H9 (cell line): ENCODE measurements around the gene OSGIN1. TPM values are rescaled to one million over a fixed set of nuclear protein-coding genes. Genes with fewer than 3 reads are reported as not detected.

ENCODE experiments used
- DNase-seq: peaks from one replicate; pipeline ENCODE4 v3.0.0-alpha.2; 2017
- H2AFZ ChIP-seq: one replicate; pipeline ENCODE4 v1.6.1; 2013; ENCODE audit warnings: mild to moderate bottlenecking, low read length, control low read depth, moderate library complexity
- H2AK5ac ChIP-seq: 2 replicates; pipeline ENCODE4 v1.6.1; 2013; ENCODE audit warnings: low read length, control low read depth, mixed read lengths; ENCODE audit not compliant: insufficient read length
- H2BK120ac ChIP-seq: one replicate; pipeline ENCODE4 v1.6.1; 2013; ENCODE audit warnings: low read depth, mild to moderate bottlenecking, low read length, control low read depth, inconsistent platforms; ENCODE audit not compliant: poor library complexity, severe bottlenecking
- H2BK12ac ChIP-seq: 2 replicates; pipeline ENCODE4 v1.6.1; 2013; ENCODE audit warnings: low read length, control low read depth, mixed read lengths, low read depth; ENCODE audit not compliant: insufficient read length
- H2BK15ac ChIP-seq: 2 replicates; pipeline ENCODE4 v1.6.1; 2013; ENCODE audit warnings: low read depth, low read length, control low read depth
- H2BK20ac ChIP-seq: one replicate; pipeline ENCODE4 v1.6.1; 2013; ENCODE audit warnings: low read depth, mild to moderate bottlenecking, low read length, control low read depth, inconsistent platforms; ENCODE audit not compliant: poor library complexity, severe bottlenecking
- H2BK5ac ChIP-seq: 2 replicates; pipeline ENCODE4 v1.6.1; 2013; ENCODE audit warnings: low read length, control low read depth, mixed read lengths; ENCODE audit not compliant: insufficient read length
- H3K14ac ChIP-seq: 2 replicates; pipeline ENCODE4 v1.6.1; 2013; ENCODE audit warnings: low read length, control low read depth; ENCODE audit not compliant: insufficient read depth
- H3K18ac ChIP-seq: 2 replicates; pipeline ENCODE4 v1.6.1; 2013; ENCODE audit warnings: low read depth, mild to moderate bottlenecking, mixed read lengths, low read length, control low read depth; ENCODE audit not compliant: insufficient read length
- H3K23ac ChIP-seq: 2 replicates; pipeline ENCODE4 v1.6.1; 2013; ENCODE audit warnings: low read length, control low read depth, mixed read lengths, low read depth; ENCODE audit not compliant: insufficient read length
- H3K23me2 ChIP-seq: 2 replicates; pipeline ENCODE4 v1.6.1; 2013; ENCODE audit warnings: low read depth, mild to moderate bottlenecking, mixed read lengths, low read length, control low read depth; ENCODE audit not compliant: insufficient read length, poor library complexity, severe bottlenecking
- H3K27ac ChIP-seq: 2 replicates; pipeline ENCODE4 v1.5.1; 2013; ENCODE audit warnings: low read length, control low read depth, mixed read lengths, low read depth; ENCODE audit not compliant: insufficient read length
- H3K27me3 ChIP-seq: 2 replicates; pipeline ENCODE4 v1.6.1; 2013; ENCODE audit warnings: low read length, control low read depth, inconsistent platforms; ENCODE audit not compliant: insufficient read depth
- H3K4ac ChIP-seq: 2 replicates; pipeline ENCODE4 v1.6.1; 2013; ENCODE audit warnings: low read depth, mild to moderate bottlenecking, control low read depth, inconsistent platforms, low read length, moderate library complexity
- H3K4me1 ChIP-seq: 2 replicates; pipeline ENCODE4 v1.6.1; 2013; ENCODE audit warnings: low read length, control low read depth, inconsistent platforms; ENCODE audit not compliant: insufficient read depth
- H3K4me2 ChIP-seq: 2 replicates; pipeline ENCODE4 v1.6.1; 2013; ENCODE audit warnings: low read length, control low read depth, mixed read lengths; ENCODE audit not compliant: insufficient read length, insufficient read depth
- H3K56ac ChIP-seq: 2 replicates; pipeline ENCODE4 v1.6.1; 2013; ENCODE audit warnings: low read depth, mild to moderate bottlenecking, mixed read lengths, low read length, control low read depth; ENCODE audit not compliant: insufficient read length
- H3K79me1 ChIP-seq: 2 replicates; pipeline ENCODE4 v1.6.1; 2013; ENCODE audit warnings: low read depth, mild to moderate bottlenecking, moderate library complexity, low read length, control low read depth, inconsistent platforms; ENCODE audit not compliant: insufficient read depth, poor library complexity, severe bottlenecking
- H3K79me2 ChIP-seq: 2 replicates; pipeline ENCODE4 v1.6.1; 2013; ENCODE audit warnings: low read length, control low read depth, inconsistent platforms; ENCODE audit not compliant: insufficient read depth
- H3K9ac ChIP-seq: 2 replicates; pipeline ENCODE4 v1.6.1; 2013; ENCODE audit warnings: low read length, control low read depth, mixed read lengths; ENCODE audit not compliant: insufficient read length; ENCODE audit errors: extremely low read depth
- H3K9me3 ChIP-seq: one replicate; pipeline ENCODE4 v1.6.1; 2013; ENCODE audit warnings: low read depth, low read length, inconsistent platforms; ENCODE audit not compliant: control insufficient read depth
- H3T11ph ChIP-seq: one replicate; pipeline ENCODE4 v1.6.1; 2013; ENCODE audit warnings: mild to moderate bottlenecking, low read length, control low read depth, inconsistent platforms
- H4K20me1 ChIP-seq: one replicate; pipeline ENCODE4 v1.6.1; 2013; ENCODE audit not compliant: control insufficient read depth, insufficient read length, insufficient read depth
- H4K5ac ChIP-seq: 2 replicates; pipeline ENCODE4 v1.6.1; 2013; ENCODE audit warnings: low read depth, mild to moderate bottlenecking, mixed read lengths, low read length, control low read depth; ENCODE audit not compliant: insufficient read length
- H4K8ac ChIP-seq: replicated peaks from 2 replicates; pipeline ENCODE4 v1.6.1; 2013; ENCODE audit warnings: low read length, control low read depth, mixed read lengths, low read depth; ENCODE audit not compliant: insufficient read length
- H4K91ac ChIP-seq: 2 replicates; pipeline ENCODE4 v1.6.1; 2013; ENCODE audit warnings: low read depth, mild to moderate bottlenecking, moderate library complexity, mixed read lengths, low read length, control low read depth; ENCODE audit not compliant: insufficient read length
- H3K27ac Mint-ChIP-seq, 3 experiments: 2 replicates in 2 of 3; 3 replicates in 1 of 3; pipeline ENCODE4 v1.8.0; 2020 to 2021; ENCODE audit warnings: mixed read lengths in 3 of 3, mild to moderate bottlenecking in 1 of 3, moderate library complexity in 1 of 3
- H3K27me3 Mint-ChIP-seq: 2 replicates; pipeline ENCODE4 v1.8.0; 2021; ENCODE audit warnings: low read depth, mild to moderate bottlenecking, moderate library complexity, mixed read lengths
- H3K36me3 Mint-ChIP-seq, 3 experiments: 2 replicates in 2 of 3; 3 replicates in 1 of 3; pipeline ENCODE4 v1.8.0; 2020 to 2021; ENCODE audit warnings: low read depth in 3 of 3, mixed read lengths in 3 of 3; ENCODE audit not compliant: insufficient read depth in 1 of 3
- H3K4me1 Mint-ChIP-seq, 2 experiments: 2 replicates each; pipeline ENCODE4 v1.8.0; 2020; ENCODE audit warnings: mixed read lengths in 2 of 2
- H3K4me3 Mint-ChIP-seq, 2 experiments: 2 replicates in 1 of 2; 3 replicates in 1 of 2; pipeline ENCODE4 v1.8.0; 2020 to 2021; ENCODE audit warnings: mild to moderate bottlenecking in 2 of 2, mixed read lengths in 2 of 2, moderate library complexity in 1 of 2
- H3K9me3 Mint-ChIP-seq, 2 experiments: 2 replicates in 1 of 2; 3 replicates in 1 of 2; pipeline ENCODE4 v1.8.0; 2020; ENCODE audit warnings: mild to moderate bottlenecking in 2 of 2, mixed read lengths in 2 of 2, moderate library complexity in 1 of 2
- CTCF ChIP-seq: fragments of 200-600 bp; sonication (generic); conservative IDR thresholded peaks from 3 replicates; pipeline ENCODE4 v1.8.0; 2021; ENCODE audit warnings: antibody characterized with exemption, mild to moderate bottlenecking
- WGBS: extraction: QIAGEN DNeasy Blood & Tissue Kit; methylation state at CpG from one replicate; pipeline ENCODE4 v1.1.7; 2013; ENCODE audit warnings: missing lambda C conversion rate, low lambda C conversion rate, mixed read lengths; ENCODE audit not compliant: insufficient read length; ENCODE audit errors: extremely low coverage; 5-methylcytosine and 5-hydroxymethylcytosine counted together
- total RNA-seq: library from RNA; stranded (reverse); gene quantifications from 2 replicates; pipeline ENCODE4 v1.2.1, GENCODE V29; 2021

OSGIN1 gene
- total RNA-seq, 1 experiment from 2014 or later: 0.63 TPM

GRCh38 chr16:83942815-83943515 is 10.1 kb upstream of the OSGIN1 start:
- no peak for DNase-seq
- Mint-ChIP-seq H3K27ac (no peak overlapping the region), H3K36me3 (peaks cover 0 to 6% (median 5%) of the 10 kb centered on the region in 3 experiments; a peak in 3 of 7 replicates), H3K4me1 (peaks cover 5 to 16% of the 10 kb centered on the region in 2 experiments), H3K27me3 (peaks cover 5% of the 10 kb centered on the region), H3K4me3 (no peak overlapping the region), H3K9me3 (no peaks in the 10 kb centered on the region)
- no peaks in the 10 kb centered on the region for H3K79me1 ChIP-seq
- H2BK15ac ChIP-seq: no peak overlapping the region
- no peaks in the 10 kb centered on the region for H4K20me1 ChIP-seq
- no peak overlapping the region for H4K5ac ChIP-seq
- H3K9ac ChIP-seq: no peak overlapping the region
- H3T11ph ChIP-seq: no peak overlapping the region
- no peak overlapping the region for H2BK120ac ChIP-seq
- no peak overlapping the region for H2BK20ac ChIP-seq
- no peak overlapping the region for H3K4ac ChIP-seq
- H2AK5ac ChIP-seq: no peak overlapping the region
- H3K56ac ChIP-seq: no peak overlapping the region
- H2AFZ ChIP-seq: no peak overlapping the region
- no peaks in the 10 kb centered on the region for H3K27me3 ChIP-seq
- H3K18ac ChIP-seq: no peak overlapping the region
- H3K14ac ChIP-seq: no peak overlapping the region; the same call in 1 of the 2 replicates
- H4K8ac ChIP-seq: no peak overlapping the region
- no peaks in the 10 kb centered on the region for H3K4me1 ChIP-seq
- H2BK12ac ChIP-seq: no peak overlapping the region
- no peak overlapping the region for H4K91ac ChIP-seq
- WGBS: no CpG with 5 or more reads among the region's 11 CpGs
- H3K23ac ChIP-seq: no peak overlapping the region
- no peaks in the 10 kb centered on the region for H3K23me2 ChIP-seq
- H3K79me2 ChIP-seq: no peaks in the 10 kb centered on the region
- H3K4me2 ChIP-seq: no peak overlapping the region
- no peaks in the 10 kb centered on the region for H3K9me3 ChIP-seq
- H3K27ac ChIP-seq: no peak overlapping the region
- no peak overlapping the region for H2BK5ac ChIP-seq
- TF ChIP-seq CTCF: no peak
